ENCODE data around the gene DCC. TPM values are rescaled to one million over a fixed set of nuclear protein-coding genes. Genes with fewer than 3 reads are reported as not detected.

DCC gene, protein sequence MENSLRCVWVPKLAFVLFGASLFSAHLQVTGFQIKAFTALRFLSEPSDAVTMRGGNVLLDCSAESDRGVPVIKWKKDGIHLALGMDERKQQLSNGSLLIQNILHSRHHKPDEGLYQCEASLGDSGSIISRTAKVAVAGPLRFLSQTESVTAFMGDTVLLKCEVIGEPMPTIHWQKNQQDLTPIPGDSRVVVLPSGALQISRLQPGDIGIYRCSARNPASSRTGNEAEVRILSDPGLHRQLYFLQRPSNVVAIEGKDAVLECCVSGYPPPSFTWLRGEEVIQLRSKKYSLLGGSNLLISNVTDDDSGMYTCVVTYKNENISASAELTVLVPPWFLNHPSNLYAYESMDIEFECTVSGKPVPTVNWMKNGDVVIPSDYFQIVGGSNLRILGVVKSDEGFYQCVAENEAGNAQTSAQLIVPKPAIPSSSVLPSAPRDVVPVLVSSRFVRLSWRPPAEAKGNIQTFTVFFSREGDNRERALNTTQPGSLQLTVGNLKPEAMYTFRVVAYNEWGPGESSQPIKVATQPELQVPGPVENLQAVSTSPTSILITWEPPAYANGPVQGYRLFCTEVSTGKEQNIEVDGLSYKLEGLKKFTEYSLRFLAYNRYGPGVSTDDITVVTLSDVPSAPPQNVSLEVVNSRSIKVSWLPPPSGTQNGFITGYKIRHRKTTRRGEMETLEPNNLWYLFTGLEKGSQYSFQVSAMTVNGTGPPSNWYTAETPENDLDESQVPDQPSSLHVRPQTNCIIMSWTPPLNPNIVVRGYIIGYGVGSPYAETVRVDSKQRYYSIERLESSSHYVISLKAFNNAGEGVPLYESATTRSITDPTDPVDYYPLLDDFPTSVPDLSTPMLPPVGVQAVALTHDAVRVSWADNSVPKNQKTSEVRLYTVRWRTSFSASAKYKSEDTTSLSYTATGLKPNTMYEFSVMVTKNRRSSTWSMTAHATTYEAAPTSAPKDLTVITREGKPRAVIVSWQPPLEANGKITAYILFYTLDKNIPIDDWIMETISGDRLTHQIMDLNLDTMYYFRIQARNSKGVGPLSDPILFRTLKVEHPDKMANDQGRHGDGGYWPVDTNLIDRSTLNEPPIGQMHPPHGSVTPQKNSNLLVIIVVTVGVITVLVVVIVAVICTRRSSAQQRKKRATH (N-terminal part only)
- polyA plus RNA-seq (ENCODE audit: insufficient read length in 12 of 12) = 1 to 10 TPM in 1 of 12 donors, under 1 TPM in 8, not detected in 3; 0.04 to 1.1 (median 0.26) TPM
- long read RNA-seq, donor 1 = 0 reads
- long read RNA-seq, donor 2 = 0 reads
- long read RNA-seq, donor 3 = 0 reads
- long read RNA-seq, donor 4 = 0 reads
- long read RNA-seq, donor 5, partial matches to known transcripts = 7 of 7 reads
- long read RNA-seq, donor 5, other reads (novel, unspliced or antisense) = 0 of 7 reads
- long read RNA-seq, donor 6 = 0 reads
- long read RNA-seq, donor 7 = 0 reads
- long read RNA-seq, donor 8 = 0 reads
- long read RNA-seq, donor 9 = 0 reads
- long read RNA-seq, donor 10 = 0 reads
- long read RNA-seq, donor 11 = 0 reads

DNA sequence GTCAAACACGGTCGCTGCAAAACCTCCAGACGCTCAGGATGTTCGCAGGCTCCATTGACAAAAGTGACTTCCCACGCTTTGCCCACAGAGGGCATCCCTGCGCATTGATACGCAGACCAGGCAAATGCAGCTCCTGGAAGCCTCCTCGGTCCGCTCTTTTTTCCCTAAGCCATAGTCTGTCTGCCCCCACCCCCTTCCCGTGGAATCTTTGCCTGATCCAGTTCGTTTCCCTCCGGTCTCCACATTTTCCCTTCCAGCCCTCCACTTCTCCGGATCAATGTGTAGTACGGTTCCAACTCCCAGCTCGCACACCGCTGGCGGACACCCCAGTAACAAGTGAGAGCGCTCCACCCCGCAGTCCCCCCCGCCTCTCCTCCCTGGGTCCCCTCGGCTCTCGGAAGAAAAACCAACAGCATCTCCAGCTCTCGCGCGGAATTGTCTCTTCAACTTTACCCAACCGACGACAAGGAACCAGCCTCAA is at the start of gene DCC:
Gene DCC (plus strand): TSS at position 307 of the 481 bp plus-strand sequence. CDS start 591 bp downstream, outside the sequence.
- DNase-seq = peak; percentile 17

DNA sequence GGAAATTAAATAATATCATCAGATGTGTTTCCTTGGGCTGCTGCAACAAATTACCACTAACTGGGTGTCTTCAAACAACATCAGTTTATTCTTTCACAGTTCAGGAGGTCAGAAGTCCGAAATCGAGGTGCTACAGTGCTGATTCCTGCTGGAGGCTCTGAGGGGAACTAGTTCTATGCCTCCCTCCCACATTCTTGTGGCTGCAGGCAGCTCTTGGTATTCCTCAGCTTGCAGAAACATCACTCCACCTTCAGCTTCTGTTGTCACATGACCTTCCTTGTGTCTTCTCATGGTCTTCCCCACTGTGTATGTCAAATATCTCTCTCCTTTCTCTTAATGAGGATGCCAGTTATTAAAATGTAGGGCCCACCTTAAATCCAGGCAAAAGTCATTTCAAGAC is 29.3 kb upstream of the DCC start:
- no peak for DNase-seq

DNA sequence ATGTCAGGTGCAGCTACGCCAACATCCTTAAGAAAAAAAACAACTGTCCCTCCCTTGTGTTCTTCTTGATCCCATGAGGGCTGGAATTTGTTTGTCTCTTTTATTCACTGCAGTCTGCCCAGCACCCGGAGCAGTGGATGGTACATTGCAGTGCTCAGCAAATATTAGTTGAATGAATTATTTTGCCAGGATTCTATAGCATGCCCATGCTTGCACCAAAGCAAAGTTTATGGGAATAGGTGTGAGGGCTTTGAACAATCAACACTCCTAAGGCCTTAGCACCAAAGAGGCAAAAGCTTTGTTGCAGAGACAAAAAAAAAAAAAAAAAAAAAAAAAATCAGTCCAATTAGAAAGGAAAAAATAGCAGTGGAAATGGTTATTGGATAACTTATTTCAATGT is 28.7 kb upstream of the DCC start:
- DNase-seq = no peak

DNA sequence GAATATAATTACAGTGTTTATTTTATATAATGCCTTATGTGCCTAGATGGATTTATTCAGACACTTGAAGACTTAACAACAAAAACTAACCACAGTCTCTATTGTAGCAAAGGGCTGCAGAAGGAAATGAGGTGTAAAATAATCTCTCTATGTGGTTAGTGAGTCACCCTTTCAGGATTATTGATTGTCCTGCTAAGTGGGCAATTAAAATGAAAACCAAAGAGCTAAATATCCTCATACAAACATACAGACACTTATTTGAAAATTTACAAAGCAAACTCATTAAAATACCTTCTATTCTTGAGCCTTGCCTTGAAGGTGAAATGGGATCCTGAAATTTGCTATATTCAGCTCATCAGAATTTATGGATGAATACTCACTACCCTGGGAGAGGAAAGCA is 27.7 kb upstream of the DCC start:
- no peak for DNase-seq

DNA sequence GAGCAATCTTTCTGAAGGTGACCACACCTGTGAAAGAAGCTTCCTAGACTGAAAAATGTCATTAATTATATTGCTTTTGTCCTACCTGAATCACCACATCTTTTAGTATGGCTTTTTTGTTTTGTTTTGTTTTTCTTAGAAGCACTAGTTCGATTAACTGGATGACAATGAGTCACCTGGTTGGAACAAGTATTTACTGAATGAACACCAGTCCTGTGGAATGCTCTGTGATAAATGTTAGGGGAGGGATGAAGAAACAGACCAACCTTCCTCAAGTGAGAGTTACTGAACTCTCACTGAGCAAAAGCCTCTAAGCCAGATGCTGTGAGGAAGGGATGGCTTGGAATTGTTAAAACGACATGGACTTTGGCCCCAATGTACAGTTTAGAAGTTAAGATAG is 26.8 kb upstream of the DCC start:
- DNase-seq = no peak

DNA sequence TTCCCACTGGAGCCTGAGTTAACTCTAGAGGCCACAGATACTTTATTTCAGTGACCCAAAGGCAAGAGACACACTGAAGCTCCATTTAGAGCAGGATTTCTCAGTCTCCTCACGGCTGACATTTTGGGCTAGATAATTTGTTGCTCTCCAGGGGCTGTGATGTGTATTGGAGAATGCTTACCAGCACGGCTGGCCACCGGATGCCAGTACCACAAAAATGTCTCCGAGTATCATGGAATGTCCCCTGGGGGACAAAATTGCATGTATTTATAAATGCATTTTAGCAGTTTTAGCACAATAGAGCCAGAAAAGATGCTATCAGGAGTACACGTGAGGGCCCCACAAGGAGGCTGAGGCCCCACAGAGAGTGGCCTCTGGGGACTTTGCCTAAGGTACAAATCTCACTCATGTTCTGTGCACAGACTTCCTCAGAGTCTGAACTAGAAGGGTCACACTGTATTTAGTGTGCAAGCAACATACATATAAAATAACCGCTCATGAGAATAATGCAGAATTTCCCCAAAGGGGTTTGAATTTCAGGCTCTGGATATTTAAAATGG is 20.5 kb upstream of the DCC start:
- no peak for DNase-seq

DNA sequence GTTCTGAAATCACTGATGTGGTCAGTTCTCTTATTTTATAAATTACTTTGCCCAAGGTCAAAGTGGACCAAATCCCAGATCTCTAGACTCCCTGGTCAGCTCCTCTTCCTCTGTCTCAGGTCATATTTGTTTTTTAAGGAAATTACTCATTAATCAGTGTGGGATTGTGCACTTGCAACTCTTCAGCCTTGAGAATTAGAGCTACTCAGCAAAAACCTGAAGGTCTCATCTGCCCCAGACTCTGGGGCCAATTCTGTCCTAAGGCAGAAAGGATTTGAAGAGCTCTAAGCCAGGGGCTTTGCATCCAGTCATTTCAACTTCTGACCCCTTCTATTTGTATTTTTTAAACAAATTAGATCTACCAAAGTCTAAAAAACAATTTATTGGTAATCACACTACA is 17.7 kb upstream of the DCC start:
- DNase-seq = no peak

DNA sequence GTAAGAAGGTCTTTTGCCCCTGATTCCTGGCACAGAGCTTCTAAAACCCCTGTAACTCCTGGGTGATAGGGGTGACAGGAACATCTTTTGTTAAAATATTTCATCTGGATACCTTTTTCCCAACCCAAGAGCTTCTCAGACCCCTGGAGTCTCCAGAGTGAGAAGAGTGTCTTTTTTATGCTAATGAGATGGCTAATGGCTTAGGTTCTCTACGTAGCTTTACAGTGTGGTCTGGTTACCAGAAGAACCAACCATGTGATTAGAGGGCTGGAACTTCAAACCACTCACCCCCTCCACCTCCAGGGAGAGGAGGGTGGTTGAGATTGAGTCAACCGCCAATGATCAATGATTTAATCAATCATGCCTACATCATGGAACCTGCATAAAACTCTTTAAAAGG is 16.2 kb upstream of the DCC start:
- DNase-seq = no peak

DNA sequence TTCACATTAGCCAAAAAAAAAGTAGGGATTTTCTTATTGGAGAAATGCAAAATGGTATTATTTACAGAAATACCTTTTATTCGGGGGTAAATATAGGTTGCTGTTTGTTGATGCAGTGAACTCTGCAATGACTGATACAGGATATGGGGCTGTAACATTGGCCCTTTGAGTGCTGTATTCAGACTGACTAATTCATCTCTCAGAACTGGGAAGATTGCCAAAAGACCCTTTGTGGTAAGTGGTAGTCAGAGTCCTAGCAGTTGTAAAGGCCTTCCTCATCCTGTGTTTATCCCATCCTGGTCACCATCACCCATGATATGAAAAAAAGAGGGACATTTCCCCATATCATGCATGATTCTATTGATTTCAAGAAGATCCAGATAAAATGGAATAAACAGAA is 14.0 kb upstream of the DCC start:
- no peak for DNase-seq

DNA sequence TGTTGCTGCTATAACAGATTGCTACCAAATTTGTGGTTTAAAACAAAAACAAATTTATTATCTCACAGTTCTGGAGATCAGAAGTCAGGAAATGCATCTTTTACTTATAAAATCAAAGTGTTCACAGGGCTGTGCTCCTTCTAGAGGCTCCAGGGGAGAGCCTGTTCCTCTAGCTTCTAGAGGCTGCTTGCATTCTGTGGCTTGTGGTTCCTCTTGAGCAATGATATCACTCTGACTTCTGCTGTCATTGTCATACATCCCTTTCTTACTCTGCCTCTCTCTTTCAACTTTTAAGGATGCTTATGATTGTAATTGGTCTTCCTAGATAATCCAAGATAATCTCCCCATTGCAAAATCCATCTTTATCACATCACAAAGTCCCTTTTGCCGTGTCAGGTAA is 6.1 kb upstream of the DCC start:
- no peak for DNase-seq

DNA sequence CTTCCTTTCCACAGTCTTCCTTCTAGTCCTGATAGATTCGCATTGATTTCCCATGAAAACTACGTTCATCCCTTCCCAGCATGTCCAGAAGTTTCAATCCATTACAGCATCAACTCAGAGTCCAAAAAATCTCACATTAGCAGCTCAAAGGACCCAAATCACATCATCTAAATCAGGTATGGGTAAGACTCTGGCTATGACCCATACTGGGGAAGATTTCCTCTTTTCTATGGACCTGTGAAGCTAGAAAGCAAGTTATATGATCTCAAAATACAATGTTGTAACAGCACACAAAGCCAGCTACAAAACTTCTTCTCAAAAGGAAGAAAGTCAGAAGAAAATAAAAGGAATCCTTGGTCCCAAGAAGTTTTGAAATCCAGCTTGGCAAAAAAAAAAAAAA is 5.7 kb upstream of the DCC start:
- DNase-seq = no peak

DNA sequence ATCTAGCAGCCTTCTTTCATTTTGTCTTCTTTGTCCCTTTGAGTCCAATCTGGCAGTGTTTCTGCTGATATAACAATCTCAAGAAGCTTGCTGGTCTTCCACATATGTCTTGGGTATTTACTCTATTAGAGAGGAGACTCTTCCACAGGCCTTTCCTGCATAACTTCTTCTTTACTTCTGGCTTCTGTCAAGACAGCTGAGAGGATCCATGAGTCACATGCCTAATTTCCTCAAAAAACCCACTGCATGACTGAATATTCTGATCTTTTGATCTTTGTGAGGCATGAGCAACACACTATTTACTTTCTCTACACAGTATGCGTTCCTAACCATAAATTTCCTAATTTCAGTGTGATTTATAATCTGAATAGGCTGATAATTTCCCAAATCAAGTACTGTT is 5.1 kb upstream of the DCC start:
- no peak for DNase-seq

DNA sequence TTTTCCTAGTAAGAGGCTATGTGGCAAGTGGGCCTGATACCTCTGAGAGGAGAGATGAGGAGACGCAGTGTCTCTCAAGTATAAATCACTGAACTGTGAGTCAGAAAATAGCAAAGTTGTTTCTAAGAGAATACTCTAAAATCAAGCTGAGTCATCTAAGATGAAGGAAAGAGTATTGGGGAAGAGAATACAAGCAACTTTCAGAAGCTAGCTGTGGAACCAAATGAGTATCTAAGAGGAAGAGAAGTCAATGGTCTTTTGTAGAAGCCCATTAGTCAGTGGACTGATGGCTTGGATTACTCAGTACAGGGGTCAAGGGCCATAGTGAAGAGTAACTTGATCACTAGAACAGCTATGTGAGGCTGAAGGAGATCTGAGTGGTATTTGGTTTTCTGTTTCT is 2.7 kb upstream of the DCC start:
- no peak for DNase-seq

DNA sequence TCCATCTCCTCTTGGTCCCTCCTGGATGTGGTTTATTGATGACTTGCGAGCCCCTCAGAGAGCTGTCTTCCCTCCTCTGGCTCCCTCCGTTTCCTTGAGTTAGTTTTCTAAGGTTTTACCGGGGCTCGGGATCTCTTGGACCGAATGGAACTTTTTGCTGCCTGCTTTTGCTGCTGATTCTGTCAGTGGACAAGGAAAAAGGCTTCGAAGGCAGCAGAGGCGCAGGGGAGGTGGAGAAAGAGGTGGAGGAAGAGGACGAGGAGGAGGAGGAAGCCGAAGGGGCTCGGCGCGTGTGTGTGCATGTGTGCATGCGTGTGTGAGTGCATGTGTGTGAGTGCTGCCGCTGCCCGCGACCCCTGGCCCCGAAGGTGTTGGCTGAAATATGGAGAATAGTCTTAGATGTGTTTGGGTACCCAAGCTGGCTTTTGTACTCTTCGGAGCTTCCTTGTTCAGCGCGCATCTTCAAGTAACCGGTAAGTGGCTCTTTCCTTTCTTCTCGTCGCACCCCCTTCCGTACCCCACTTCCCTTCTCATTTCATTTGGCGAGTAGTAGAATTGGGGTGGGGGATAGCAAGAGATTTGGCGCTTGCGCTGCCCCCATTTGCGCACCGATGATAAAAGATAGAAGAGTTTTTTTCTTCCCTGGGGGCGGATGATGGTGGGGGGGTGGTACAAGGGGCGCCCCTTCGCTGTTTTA is 557 bp downstream of the DCC start:
- DNase-seq = no peak

DNA sequence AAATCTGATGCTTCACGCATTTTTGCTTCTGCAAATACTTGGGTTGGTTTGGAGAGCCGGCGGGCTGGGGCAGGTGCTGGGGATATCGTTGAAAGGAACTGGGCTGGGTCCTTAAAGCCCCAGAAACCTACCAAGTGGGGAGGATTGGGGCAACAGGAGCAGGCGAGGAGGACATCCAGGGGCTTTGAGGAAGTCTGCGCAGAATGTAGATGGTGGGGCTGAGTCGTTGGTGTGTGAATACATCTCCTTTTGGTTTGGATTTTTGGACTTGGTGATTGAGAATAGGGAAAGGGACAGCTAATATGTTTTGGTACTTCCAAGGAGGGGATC is 1.1 kb downstream of the DCC start:
- no peak for DNase-seq

DNA sequence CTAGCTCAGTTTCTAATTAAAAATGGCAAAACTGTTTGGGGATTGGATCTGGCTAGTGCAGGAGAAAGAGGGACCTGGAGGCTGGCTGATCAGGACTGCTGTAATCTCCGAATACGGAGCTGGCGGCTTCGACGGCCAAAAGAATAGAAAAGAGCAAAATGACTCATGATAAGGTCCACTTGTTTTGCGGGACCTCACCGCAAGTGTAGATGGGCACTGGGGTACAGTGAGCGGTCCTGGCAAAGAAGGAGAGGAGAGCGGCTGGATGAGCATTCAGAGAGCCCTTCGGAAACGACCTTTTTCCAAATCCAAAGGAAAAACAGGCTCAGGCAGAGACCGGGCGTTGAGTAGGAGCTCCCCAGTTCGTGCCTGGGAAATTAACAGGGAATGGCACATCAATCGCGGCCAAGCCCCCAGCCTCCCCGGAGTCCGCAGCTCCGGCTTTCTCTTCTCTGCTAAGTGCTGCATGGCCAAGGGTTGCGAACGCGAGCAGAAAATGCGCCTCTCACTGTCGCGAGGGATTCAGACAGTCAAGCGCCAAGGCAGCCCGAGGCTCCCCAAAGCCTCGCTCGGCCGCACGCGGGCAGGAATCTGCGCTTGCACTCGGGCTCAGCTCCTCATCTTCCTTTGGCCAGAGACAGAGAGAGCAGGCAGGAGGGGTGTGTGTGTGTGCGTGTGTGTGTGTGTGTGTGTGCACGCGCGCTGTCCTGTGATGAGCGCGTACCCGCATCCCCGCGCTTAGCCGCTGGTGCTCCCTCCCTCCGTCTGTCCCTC is 1.8 kb downstream of the DCC start:
- DNase-seq = no peak

DNA sequence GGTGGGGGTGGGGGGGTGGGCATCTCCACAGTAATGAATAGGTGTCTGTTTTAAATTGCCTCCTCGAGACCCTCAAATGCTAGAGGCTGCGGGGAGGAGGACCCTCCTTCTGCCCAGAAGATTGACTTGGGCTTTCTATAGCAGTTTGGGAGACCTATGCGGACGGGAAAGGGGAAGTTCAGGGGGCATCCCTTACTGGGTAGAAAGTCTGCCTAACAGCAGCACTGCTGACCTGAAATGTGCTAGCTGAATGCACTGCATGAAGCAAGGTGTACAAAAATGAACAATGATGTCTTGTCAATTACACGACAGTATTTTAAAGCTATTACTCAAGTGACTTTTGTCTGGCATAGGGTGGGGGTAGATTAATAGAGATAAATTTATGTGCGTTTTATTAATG is 2.5 kb downstream of the DCC start:
- no peak for DNase-seq

DNA sequence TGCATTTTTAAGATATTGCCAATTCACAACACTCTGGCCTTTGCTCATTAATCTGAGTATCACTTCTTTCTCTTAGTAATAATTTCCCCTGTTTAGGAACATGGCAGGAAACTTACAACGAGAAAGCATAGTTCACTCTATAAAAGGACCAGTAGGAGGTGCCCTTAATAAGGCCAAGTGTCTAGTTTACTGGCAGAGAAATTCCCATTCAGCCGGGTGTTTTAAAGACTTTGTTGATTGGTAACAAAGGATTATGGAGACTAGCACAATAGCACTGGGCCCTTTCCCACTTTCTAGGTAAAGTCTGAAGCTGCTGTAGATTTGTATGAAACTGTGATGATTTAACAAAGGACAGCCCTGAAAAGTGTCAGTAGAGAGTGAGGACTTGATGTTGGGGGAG is 3.1 kb downstream of the DCC start:
- no peak for DNase-seq

DNA sequence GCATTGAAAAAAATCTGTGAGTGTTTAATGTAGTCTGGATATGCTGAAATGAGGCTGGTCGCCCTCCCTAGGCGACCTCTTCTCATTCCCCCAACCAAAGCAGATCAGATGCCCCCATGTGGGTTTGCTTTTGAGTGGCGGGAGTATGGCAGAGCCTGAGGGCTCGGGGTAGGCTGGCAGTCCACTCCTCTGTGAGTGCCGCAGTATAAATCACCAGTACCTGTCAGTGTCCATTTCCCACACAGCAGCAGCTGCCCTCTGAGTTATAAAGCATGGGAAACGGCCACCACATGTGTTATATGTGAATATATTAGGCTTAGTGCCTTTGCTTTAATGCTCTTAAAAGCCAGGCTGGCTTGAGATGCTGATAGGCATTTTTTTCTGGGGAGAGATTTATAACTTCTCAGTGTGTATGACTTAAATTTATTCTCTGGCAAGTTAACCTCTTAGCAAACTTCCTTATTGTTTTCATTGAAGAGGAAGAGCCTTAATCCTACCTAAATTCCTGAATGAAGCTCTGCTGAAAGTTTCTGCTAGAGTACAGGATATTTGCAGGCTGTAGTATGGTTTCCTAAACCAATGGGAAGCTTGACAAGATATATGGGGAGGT is 3.8 kb downstream of the DCC start:
- DNase-seq = no peak

DNA sequence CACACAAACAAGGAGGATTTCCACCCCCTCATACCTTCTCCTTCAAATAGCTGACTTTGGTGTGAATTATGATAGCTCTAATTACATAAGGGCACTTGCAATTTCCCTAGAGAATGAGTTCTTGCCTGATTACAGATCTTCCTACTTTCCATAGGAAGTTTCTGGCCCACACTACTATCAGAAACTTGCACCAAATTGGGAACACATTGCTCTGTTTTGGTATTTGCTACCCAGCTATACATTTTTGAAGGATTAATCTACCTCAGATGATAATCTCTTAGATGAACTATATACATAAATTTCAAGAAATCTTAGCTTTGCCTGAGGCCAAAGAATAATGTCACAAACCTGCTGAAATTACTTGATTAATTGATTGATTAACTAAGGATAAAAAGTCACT is 4.9 kb downstream of the DCC start:
- DNase-seq = no peak
